Urinary bladder (tissue), 4 donors: Measurements from ENCODE around the gene TICAM1. TPM values are rescaled to one million over a fixed set of nuclear protein-coding genes. Genes with fewer than 3 reads are reported as not detected.

Experiments used
- DNase-seq: peaks from one replicate; pipeline ENCODE4 v3.0.0-alpha.2; 2015; ENCODE audit errors: extremely low spot score
- H3K27ac ChIP-seq: one replicate; pipeline ENCODE4 v1.5.1; 2013; ENCODE audit warnings: low read depth, mild to moderate bottlenecking, moderate library complexity
- H3K36me3 ChIP-seq: one replicate; pipeline ENCODE4 v1.6.1; 2013; ENCODE audit warnings: mild to moderate bottlenecking, moderate library complexity; ENCODE audit not compliant: insufficient read depth
- H3K4me1 ChIP-seq: one replicate; pipeline ENCODE4 v1.6.1; 2013; ENCODE audit warnings: mild to moderate bottlenecking, moderate library complexity; ENCODE audit not compliant: insufficient read depth
- H3K4me3 ChIP-seq: one replicate; pipeline ENCODE4 v1.5.1; 2013; ENCODE audit warnings: low read depth, low read length
- WGBS: extraction: QIAGEN DNeasy Blood & Tissue Kit; methylation state at CpG from one replicate; pipeline ENCODE4 v1.1.7; 2013; 5-methylcytosine and 5-hydroxymethylcytosine counted together
- polyA plus RNA-seq: library from polyadenylated mRNA; stranded (reverse); fragments of 200-250 nt; gene quantifications from one replicate; pipeline ENCODE4 v1.2.3, GENCODE V29; 2013
- total RNA-seq: library from RNA; depleted of rRNA; stranded (reverse); fragments of >200 nt; gene quantifications from one replicate; pipeline ENCODE4 v1.2.3, GENCODE V29; 2014
- donor health status: healthy with polysubstance abuse.
- donor health status: healthy.

TICAM1 gene
- total RNA-seq (1.4 TPM), polyA plus RNA-seq (13.7 TPM)

- WGBS: under 1% methylated on average over 52 of the region's 52 CpGs
- H3K27ac ChIP-seq: peak within 1 kb of the TSS; percentile 89
- no peaks in the 10 kb centered on the region for H3K36me3 ChIP-seq
- DNase-seq: no peak
- H3K4me3 ChIP-seq: peak within 1 kb of the TSS; percentile 93
- H3K4me1 ChIP-seq: no peaks in the 10 kb centered on the region
These were observed at the start of gene TICAM1 for GRCh38 chr19:4831304-4831978. Gene TICAM1 (minus strand): TSS chr19:4831712. CDS start chr19:4818377, 13,335 bp downstream.

GRCh38 chr19:4879041-4879440 is 47.5 kb upstream of the TICAM1 start:
- Histone ChIP-seq H3K27ac (no peak overlapping the region), H3K4me1 (no peaks in the 10 kb centered on the region), H3K36me3 (no peaks in the 10 kb centered on the region), H3K4me3 (no peak overlapping the region)
- 94% methylated on average over 11 of the region's 11 CpGs for WGBS
- no peak for DNase-seq

GRCh38 chr19:4878491-4878968 is 47.0 kb upstream of the TICAM1 start:
- H3K4me1 ChIP-seq: no peaks in the 10 kb centered on the region
- H3K27ac ChIP-seq: no peak overlapping the region
- H3K4me3 ChIP-seq: no peak overlapping the region
- H3K36me3 ChIP-seq: no peaks in the 10 kb centered on the region
- no peak for DNase-seq
- 44% methylated on average over 23 of the region's 23 CpGs for WGBS

GRCh38 chr19:4877753-4878490 is 46.4 kb upstream of the TICAM1 start:
- no peak overlapping the region for H3K27ac ChIP-seq

GRCh38 chr19:4873930-4874329 is 42.4 kb upstream of the TICAM1 start:
- Histone ChIP-seq H3K4me3 (no peak overlapping the region), H3K27ac (no peak overlapping the region), H3K4me1 (no peaks in the 10 kb centered on the region), H3K36me3 (no peaks in the 10 kb centered on the region)
- DNase-seq: no peak
- WGBS: 93% methylated on average over 3 of the region's 3 CpGs

More at GRCh38 chr19:4877753-4878490, 46.4 kb upstream of the TICAM1 start:
- DNase-seq: no peak
- Histone ChIP-seq H3K4me1 (no peaks in the 10 kb centered on the region), H3K4me3 (no peak overlapping the region), H3K36me3 (no peaks in the 10 kb centered on the region)
- 37% methylated on average over 30 of the region's 30 CpGs for WGBS

GRCh38 chr19:4871711-4872110 is 40.2 kb upstream of the TICAM1 start:
- Histone ChIP-seq H3K4me1 (no peaks in the 10 kb centered on the region), H3K27ac (no peak overlapping the region), H3K4me3 (no peak overlapping the region), H3K36me3 (no peaks in the 10 kb centered on the region)
- DNase-seq: no peak
- 88% methylated on average over 6 of the region's 6 CpGs for WGBS

GRCh38 chr19:4870025-4870700 is 38.7 kb upstream of the TICAM1 start:
- no peak for DNase-seq
- WGBS: 77% methylated on average over 10 of the region's 10 CpGs
- Histone ChIP-seq H3K4me1 (no peaks in the 10 kb centered on the region), H3K27ac (no peak overlapping the region), H3K4me3 (no peak overlapping the region), H3K36me3 (no peaks in the 10 kb centered on the region)

- WGBS: 67% methylated on average over 10 of the region's 10 CpGs
- no peak for DNase-seq
- peak overlapping the region; percentile 47 for H3K27ac ChIP-seq
- H3K4me1 ChIP-seq: no peaks in the 10 kb centered on the region
- H3K4me3 ChIP-seq: no peak overlapping the region
- no peaks in the 10 kb centered on the region for H3K36me3 ChIP-seq
These were observed 36.8 kb upstream of the TICAM1 start for GRCh38 chr19:4868286-4868834.

GRCh38 chr19:4867534-4868285 is 36.2 kb upstream of the TICAM1 start, which contains the start of gene PLIN3:
Gene PLIN3 (minus strand): TSS chr19:4867667. CDS start chr19:4861394, 6,273 bp downstream.
- H3K4me3 ChIP-seq: peak within 1 kb of the TSS; percentile 83
- WGBS: 5% methylated on average over 46 of the region's 46 CpGs
- H3K27ac ChIP-seq: peak within 1 kb of the TSS; percentile 83
- no peaks in the 10 kb centered on the region for H3K4me1 ChIP-seq
- H3K36me3 ChIP-seq: no peaks in the 10 kb centered on the region
- peak; percentile 81 for DNase-seq

GRCh38 chr19:4866595-4867424 is 35.3 kb upstream of the TICAM1 start:
- H3K27ac ChIP-seq: peak overlapping the region; percentile 43

GRCh38 chr19:4861147-4861546 is 29.6 kb upstream of the TICAM1 start:
- DNase-seq: no peak
- 63% methylated on average over 10 of the region's 10 CpGs for WGBS
- H3K4me1 ChIP-seq: no peaks in the 10 kb centered on the region
- peaks cover 8% of the 10 kb centered on the region for H3K36me3 ChIP-seq
- H3K27ac ChIP-seq: no peak overlapping the region
- no peak overlapping the region for H3K4me3 ChIP-seq

More at GRCh38 chr19:4866595-4867424, 35.3 kb upstream of the TICAM1 start:
- WGBS: 3% methylated on average over 22 of the region's 22 CpGs
- Histone ChIP-seq H3K36me3 (no peaks in the 10 kb centered on the region), H3K4me3 (peak overlapping the region; percentile 83), H3K4me1 (no peaks in the 10 kb centered on the region)
- no peak for DNase-seq

GRCh38 chr19:4859697-4860096 is 28.2 kb upstream of the TICAM1 start:
- no peak for DNase-seq
- Histone ChIP-seq H3K27ac (no peak overlapping the region), H3K4me1 (no peaks in the 10 kb centered on the region), H3K4me3 (no peak overlapping the region), H3K36me3 (peaks cover 9% of the 10 kb centered on the region)
- WGBS: 95% methylated on average over 11 of the region's 11 CpGs
